Mesendoderm (in vitro differentiated cells): ENCODE measurements around the gene SART1. TPM values are rescaled to one million over a fixed set of nuclear protein-coding genes. Genes with fewer than 3 reads are reported as not detected.

ENCODE experiments used
- DNase-seq: peaks from one replicate; pipeline ENCODE4 v3.0.0; 2013
- H2AK5ac ChIP-seq: 2 replicates; pipeline ENCODE4 v1.6.1; 2013; ENCODE audit warnings: low read length, inconsistent platforms
- H2BK120ac ChIP-seq: 2 replicates; pipeline ENCODE4 v1.6.1; 2013; ENCODE audit warnings: low read depth, mild to moderate bottlenecking, low read length, moderate library complexity, mixed read lengths
- H2BK15ac ChIP-seq: replicated peaks from 2 replicates; pipeline ENCODE4 v1.6.1; 2013; ENCODE audit warnings: low read depth, mild to moderate bottlenecking, moderate library complexity
- H2BK5ac ChIP-seq: 2 replicates; pipeline ENCODE4 v1.6.1; 2013; ENCODE audit warnings: low read length, inconsistent platforms
- H3K18ac ChIP-seq: 2 replicates; pipeline ENCODE4 v1.6.1; 2013; ENCODE audit warnings: mild to moderate bottlenecking, low read length, mixed read lengths
- H3K23ac ChIP-seq: one replicate; pipeline ENCODE4 v1.6.1; 2013; ENCODE audit warnings: low read length
- H3K27ac ChIP-seq: 2 replicates; pipeline ENCODE4 v1.5.1; 2013; ENCODE audit warnings: low read depth, mild to moderate bottlenecking, inconsistent platforms, low read length, moderate library complexity
- H3K27me3 ChIP-seq: 2 replicates; pipeline ENCODE4 v1.6.1; 2013; ENCODE audit warnings: low read length, control low read depth, mild to moderate bottlenecking, inconsistent platforms; ENCODE audit not compliant: insufficient read depth, poor library complexity
- H3K36me3 ChIP-seq: 2 replicates; pipeline ENCODE4 v1.6.1; 2013; ENCODE audit warnings: low read length, inconsistent platforms; ENCODE audit not compliant: control insufficient read depth, insufficient read depth
- H3K4ac ChIP-seq: one replicate; pipeline ENCODE4 v1.6.1; 2013; ENCODE audit warnings: low read depth, mild to moderate bottlenecking, low read length, moderate library complexity
- H3K4me1 ChIP-seq: 2 replicates; pipeline ENCODE4 v1.6.1; 2013; ENCODE audit warnings: low read depth, low read length, inconsistent platforms; ENCODE audit not compliant: control insufficient read depth
- H3K4me2 ChIP-seq: 2 replicates; pipeline ENCODE4 v1.6.1; 2013; ENCODE audit warnings: low read length
- H3K4me3 ChIP-seq: 2 replicates; pipeline ENCODE4 v1.5.1; 2013; ENCODE audit warnings: mild to moderate bottlenecking, low read length
- H3K56ac ChIP-seq: one replicate; pipeline ENCODE4 v1.6.1; 2013; ENCODE audit warnings: low read length
- H3K79me1 ChIP-seq: 2 replicates; pipeline ENCODE4 v1.6.1; 2013; ENCODE audit warnings: low read length, inconsistent platforms
- H3K79me2 ChIP-seq: 2 replicates; pipeline ENCODE4 v1.6.1; 2013; ENCODE audit warnings: mild to moderate bottlenecking, low read length; ENCODE audit not compliant: control insufficient read depth, insufficient read depth
- H3K9ac ChIP-seq: 2 replicates; pipeline ENCODE4 v1.6.1; 2013; ENCODE audit warnings: low read length, inconsistent platforms
- H4K5ac ChIP-seq: one replicate; pipeline ENCODE4 v1.6.1; 2013; ENCODE audit warnings: low read length
- H4K8ac ChIP-seq: one replicate; pipeline ENCODE4 v1.6.1; 2013; ENCODE audit warnings: low read depth, mild to moderate bottlenecking, control low read depth, low read length, moderate library complexity
- WGBS: extraction: QIAGEN DNeasy Blood & Tissue Kit; methylation state at CpG from one replicate; pipeline ENCODE4 v1.1.7; 2013; ENCODE audit warnings: low lambda C conversion rate, missing lambda C conversion rate; ENCODE audit not compliant: insufficient coverage; ENCODE audit errors: extremely low coverage; 5-methylcytosine and 5-hydroxymethylcytosine counted together
- polyA plus RNA-seq, 2 experiments: library from polyadenylated mRNA; stranded (reverse); fragments of 200-250 nt; gene quantifications; one replicate each; pipeline ENCODE4 v1.2.3, GENCODE V29; 2013

SART1 gene
- 58.3 TPM for polyA plus RNA-seq (2013, experiment 1 of 2)
- 53.7 TPM for polyA plus RNA-seq (2013, experiment 2 of 2)

- Histone ChIP-seq H3K9ac (peak within 1 kb of the TSS; percentile 97), H3K79me2 (peaks cover 19% of the 10 kb centered on the region), H3K4me2 (peak within 1 kb of the TSS; percentile 85), H2BK5ac (peak within 1 kb of the TSS; percentile 54), H4K8ac (peak within 1 kb of the TSS; percentile 95), H3K4ac (peak within 1 kb of the TSS; percentile 6), H3K27me3 (no peaks in the 10 kb centered on the region), H3K27ac (peak within 1 kb of the TSS; percentile 83), H3K56ac (peak within 1 kb of the TSS; percentile 99), H3K36me3 (peaks cover 9% of the 10 kb centered on the region), H3K4me1 (peaks cover 6% of the 10 kb centered on the region), H3K23ac (no peak within 1 kb of the TSS), H4K5ac (peak within 1 kb of the TSS; percentile 59), H2BK15ac (no peak within 1 kb of the TSS), H3K18ac (peak within 1 kb of the TSS; percentile 35), H2BK120ac (no peak within 1 kb of the TSS), H2AK5ac (no peak within 1 kb of the TSS), H3K4me3 (peak within 1 kb of the TSS; percentile 94), H3K79me1 (peaks cover 20% of the 10 kb centered on the region)
- no CpG with 5 or more reads among the region's 97 CpGs for WGBS
- DNase-seq: peak; percentile 99
Measured at GRCh38 chr11:65961267-65962140, at the start of gene SART1. Gene SART1, plus strand, starts transcription at chr11:65961734. Its CDS starts 47 bp downstream, at chr11:65961781.

DNA sequence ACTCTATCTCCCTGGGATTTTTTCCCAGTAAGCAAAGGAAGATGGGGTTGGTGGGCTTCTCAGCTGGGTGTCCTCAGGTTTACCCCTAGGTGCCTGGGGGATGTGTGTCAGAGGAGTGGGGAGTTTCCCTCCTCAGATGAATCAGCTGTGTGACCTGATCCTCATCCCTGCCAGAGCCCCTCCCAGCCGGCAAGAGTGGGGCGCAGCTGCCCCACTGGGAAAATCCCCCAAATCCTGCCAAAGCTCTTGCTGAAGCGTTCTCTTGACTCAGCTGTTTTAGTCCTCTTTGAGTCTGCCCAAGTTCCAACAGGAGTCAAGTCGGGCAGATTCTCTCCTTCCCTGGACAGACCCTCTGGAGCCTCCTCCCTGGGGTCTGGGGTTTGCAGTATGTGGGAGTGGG lies 48.7 kb upstream of the SART1 start:
- no peak overlapping the region for H2BK5ac ChIP-seq
- no CpG with 5 or more reads among the region's 4 CpGs for WGBS
- H4K8ac ChIP-seq: no peak overlapping the region
- H3K27ac ChIP-seq: no peak overlapping the region
- peaks cover 2% of the 10 kb centered on the region for H3K4me1 ChIP-seq
- no peak overlapping the region for H3K4me3 ChIP-seq
- H3K36me3 ChIP-seq: no peaks in the 10 kb centered on the region
- H3K4me2 ChIP-seq: no peak overlapping the region
- H3K27me3 ChIP-seq: no peaks in the 10 kb centered on the region
- no peak overlapping the region for H3K4ac ChIP-seq
- no peak for DNase-seq
- H2BK15ac ChIP-seq: no peak overlapping the region
- H3K18ac ChIP-seq: no peak overlapping the region
- H3K9ac ChIP-seq: no peak overlapping the region
- H3K56ac ChIP-seq: no peak overlapping the region
- peaks cover 3% of the 10 kb centered on the region for H3K79me2 ChIP-seq
- H2AK5ac ChIP-seq: no peak overlapping the region
- no peak overlapping the region for H4K5ac ChIP-seq
- H3K79me1 ChIP-seq: peaks cover 7% of the 10 kb centered on the region
- H2BK120ac ChIP-seq: no peak overlapping the region
- no peak overlapping the region for H3K23ac ChIP-seq

GRCh38 chr11:65915101-65915820 lies 46.3 kb upstream of the SART1 start:
- Histone ChIP-seq H3K27ac (peak overlapping the region; percentile 21), H4K5ac (no peak overlapping the region), H3K4ac (no peak overlapping the region), H2BK15ac (no peak overlapping the region), H3K9ac (no peak overlapping the region), H3K4me1 (peaks cover 5% of the 10 kb centered on the region), H4K8ac (no peak overlapping the region), H3K36me3 (no peaks in the 10 kb centered on the region), H3K18ac (no peak overlapping the region), H3K4me3 (no peak overlapping the region), H2BK5ac (no peak overlapping the region), H3K79me1 (peaks cover 16% of the 10 kb centered on the region), H3K56ac (peak overlapping the region; percentile 71), H3K23ac (no peak overlapping the region), H2AK5ac (peak overlapping the region; percentile 6), H3K4me2 (no peak overlapping the region), H3K79me2 (peaks cover 8% of the 10 kb centered on the region), H2BK120ac (no peak overlapping the region), H3K27me3 (no peaks in the 10 kb centered on the region)
- WGBS: no CpG with 5 or more reads among the region's 10 CpGs
- no peak for DNase-seq

DNA sequence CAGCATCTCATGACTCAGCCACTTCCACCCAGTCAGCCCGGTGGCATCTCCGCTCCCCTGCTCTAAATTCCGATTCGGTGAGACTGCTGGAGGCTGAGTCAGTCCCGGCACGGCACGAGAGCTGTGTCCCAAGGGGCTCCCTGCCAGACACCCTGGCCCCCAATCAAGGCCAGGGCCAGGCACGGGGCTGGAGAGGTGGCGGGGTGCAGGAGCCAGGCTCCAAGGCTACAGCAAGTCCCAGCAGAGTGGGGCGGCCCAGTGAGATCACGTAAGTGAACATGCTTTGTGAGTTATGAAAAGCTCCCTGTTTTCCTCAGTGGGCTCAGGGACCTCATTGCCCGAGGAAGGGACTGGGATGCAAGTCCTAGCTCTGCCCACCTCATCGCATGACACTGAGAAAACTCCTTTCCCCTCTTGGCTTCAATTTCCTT lies 45.7 kb upstream of the SART1 start:
- Histone ChIP-seq H3K36me3 (no peaks in the 10 kb centered on the region), H2AK5ac (no peak overlapping the region), H3K4me2 (no peak overlapping the region), H4K5ac (no peak overlapping the region), H2BK120ac (no peak overlapping the region), H3K4me3 (no peak overlapping the region), H4K8ac (no peak overlapping the region), H3K56ac (peak overlapping the region; percentile 65), H2BK5ac (no peak overlapping the region), H3K4me1 (peaks cover 5% of the 10 kb centered on the region), H3K79me1 (peaks cover 17% of the 10 kb centered on the region), H3K79me2 (peaks cover 8% of the 10 kb centered on the region), H3K27ac (peak overlapping the region; percentile 47), H2BK15ac (no peak overlapping the region), H3K9ac (peak overlapping the region; percentile 44), H3K23ac (no peak overlapping the region), H3K18ac (no peak overlapping the region), H3K27me3 (no peaks in the 10 kb centered on the region), H3K4ac (no peak overlapping the region)
- peak; percentile 95 for DNase-seq
- no CpG with 5 or more reads among the region's 13 CpGs for WGBS

GRCh38 chr11:65916391-65916790 lies 45.1 kb upstream of the SART1 start:
- Histone ChIP-seq H3K79me1 (peaks cover 17% of the 10 kb centered on the region), H4K5ac (no peak overlapping the region), H3K79me2 (peaks cover 8% of the 10 kb centered on the region), H3K4me1 (peaks cover 5% of the 10 kb centered on the region), H3K4me2 (no peak overlapping the region), H2BK5ac (no peak overlapping the region), H3K4me3 (no peak overlapping the region), H3K4ac (no peak overlapping the region), H2AK5ac (no peak overlapping the region), H3K18ac (no peak overlapping the region), H2BK120ac (no peak overlapping the region), H3K56ac (no peak overlapping the region), H4K8ac (no peak overlapping the region), H3K23ac (no peak overlapping the region), H3K27me3 (no peaks in the 10 kb centered on the region), H3K36me3 (no peaks in the 10 kb centered on the region), H2BK15ac (no peak overlapping the region), H3K9ac (no peak overlapping the region), H3K27ac (no peak overlapping the region)
- no CpG with 5 or more reads among the region's 7 CpGs for WGBS
- DNase-seq: no peak
